ENCODE results near the gene EEF1AKMT1. TPM values are rescaled to one million over a fixed set of nuclear protein-coding genes. Genes with fewer than 3 reads are reported as not detected.
A peak's percentile ranks its signal among the peaks of the same experiment; 100 is the strongest.

The EEF1AKMT1 gene, protein sequence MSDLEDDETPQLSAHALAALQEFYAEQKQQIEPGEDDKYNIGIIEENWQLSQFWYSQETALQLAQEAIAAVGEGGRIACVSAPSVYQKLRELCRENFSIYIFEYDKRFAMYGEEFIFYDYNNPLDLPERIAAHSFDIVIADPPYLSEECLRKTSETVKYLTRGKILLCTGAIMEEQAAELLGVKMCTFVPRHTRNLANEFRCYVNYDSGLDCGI
- total RNA-seq (2014; rRNA removed; shearing (Covaris generic); ENCODE audit: low replicate concordance): 4.4 and 14.9 TPM in 2 replicates

DNA sequence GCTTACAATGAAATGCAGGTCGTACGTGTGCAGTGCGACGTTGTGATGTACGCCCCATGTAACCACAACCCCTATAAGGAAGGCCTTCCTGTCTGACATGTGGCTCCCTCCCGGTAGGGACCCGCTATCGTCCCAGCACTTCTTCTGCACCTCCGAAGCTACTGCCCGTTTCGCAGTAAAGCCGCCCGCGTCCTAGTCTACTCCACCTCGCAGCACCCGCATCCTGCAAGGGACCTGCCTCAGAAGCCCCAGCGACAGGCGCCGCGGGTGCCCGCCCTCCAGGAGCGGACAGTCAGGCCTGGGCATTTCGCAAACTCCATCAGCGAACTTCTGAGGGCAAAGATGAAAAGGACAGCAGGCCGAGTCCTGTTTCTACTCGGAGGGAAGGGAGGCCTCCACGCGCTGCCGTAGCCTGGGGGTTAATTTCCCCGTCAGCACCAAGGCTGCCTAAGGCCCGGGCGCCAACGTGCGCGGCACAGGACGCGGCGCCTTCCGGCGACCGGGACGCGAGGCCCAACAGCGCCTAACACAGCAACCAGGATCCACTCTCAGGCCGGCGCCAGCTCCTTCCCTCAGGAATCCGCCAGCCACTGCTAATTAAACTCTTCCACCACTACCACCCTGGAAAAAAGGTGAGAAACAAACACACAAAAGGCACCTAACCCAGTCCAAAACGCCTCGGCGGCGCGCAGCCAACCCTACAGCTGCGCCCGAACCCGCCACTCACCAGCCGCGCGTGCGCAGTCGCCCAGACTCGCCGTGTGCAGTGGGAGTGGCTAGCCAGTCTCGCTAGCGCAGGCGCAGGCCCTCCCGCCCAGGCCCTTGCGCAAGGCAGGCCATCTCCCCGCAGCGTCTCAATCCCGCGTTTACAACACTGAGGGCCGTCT is at the start of gene EEF1AKMT1:
Gene EEF1AKMT1, minus strand, starts transcription at position 768 of the 887 bp plus-strand sequence. CDS start 16,363 bp downstream, outside the sequence.
- in situ Hi-C loops (cut with HindIII; ENCODE audit: low pct_unique_long_range_greater_than_20kb, low sequenced_read_pairs): no loop called here
- DNase-seq (ENCODE audit: low read depth): peak; percentile 83

DNA sequence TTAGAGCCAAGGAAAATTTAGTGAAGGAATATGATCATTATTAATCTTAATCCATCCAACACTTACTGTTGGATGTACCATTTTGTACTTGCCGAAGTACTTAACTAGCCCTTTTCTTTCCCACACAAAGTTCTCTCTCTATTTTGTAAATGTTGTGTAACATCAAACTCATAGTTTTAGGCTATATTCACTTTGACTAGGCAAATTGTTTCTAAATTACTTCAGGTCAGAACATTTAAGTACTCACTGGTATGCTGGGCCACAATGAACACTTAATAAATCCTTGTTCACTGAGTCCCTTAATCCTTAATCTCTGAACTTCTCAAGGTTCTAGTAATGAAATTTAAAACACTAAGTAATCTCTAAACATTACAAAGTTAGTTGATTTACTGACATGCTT is 49.3 kb upstream of the EEF1AKMT1 start:
- in situ Hi-C loops (cut with HindIII; ENCODE audit: low pct_unique_long_range_greater_than_20kb, low sequenced_read_pairs): no loop called here

GRCh38 chr13:20822406-20822805 is 48.6 kb upstream of the EEF1AKMT1 start:
- no peak for DNase-seq (ENCODE audit: low read depth)
- in situ Hi-C loops (cut with HindIII; ENCODE audit: low pct_unique_long_range_greater_than_20kb, low sequenced_read_pairs): no loop called here

More for the DNA sequence above, 49.3 kb upstream of the EEF1AKMT1 start:
- DNase-seq (ENCODE audit: low read depth): no peak

DNA sequence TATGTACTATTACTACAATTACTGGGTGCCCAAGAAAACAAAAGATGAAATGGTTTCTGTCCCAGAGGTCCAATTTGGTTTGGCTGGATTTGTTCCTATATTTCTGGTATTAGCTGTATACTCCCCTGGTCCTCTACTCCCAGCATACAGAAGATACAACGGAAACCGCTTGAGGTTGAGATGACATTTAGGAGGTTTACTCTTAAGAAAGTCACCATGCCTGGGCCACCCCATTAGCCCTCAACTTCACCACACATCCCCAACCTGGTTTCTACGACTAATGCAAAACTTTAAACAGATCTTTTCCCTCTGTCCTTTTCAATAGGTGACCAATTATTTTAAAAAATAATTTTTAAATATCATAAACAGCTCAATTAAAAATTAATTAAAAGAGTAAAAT is 46.0 kb upstream of the EEF1AKMT1 start:
- in situ Hi-C loops (cut with HindIII; ENCODE audit: low pct_unique_long_range_greater_than_20kb, low sequenced_read_pairs): no loop called here

DNA sequence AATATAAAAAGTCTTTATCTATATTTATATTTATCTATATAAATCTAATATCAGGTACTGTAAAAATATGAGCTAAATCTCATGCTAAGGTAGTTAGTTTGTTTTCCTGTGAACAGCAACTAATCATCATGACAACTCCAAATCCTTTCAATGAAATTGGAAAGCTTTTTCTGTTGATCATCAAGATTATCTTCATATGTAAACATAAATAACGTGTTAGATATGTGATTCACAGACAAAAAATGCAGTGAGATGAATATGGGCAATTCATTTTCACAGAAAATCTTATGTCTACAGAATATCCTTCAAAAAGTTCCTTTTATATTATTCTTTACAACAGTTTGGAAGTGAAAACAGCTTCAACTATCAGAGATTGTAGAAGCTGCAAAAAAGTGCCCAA is 41.7 kb upstream of the EEF1AKMT1 start:
- DNase-seq (ENCODE audit: low read depth): no peak
- in situ Hi-C loops (cut with HindIII; ENCODE audit: low pct_unique_long_range_greater_than_20kb, low sequenced_read_pairs): no loop called here

More for the DNA sequence above, 46.0 kb upstream of the EEF1AKMT1 start:
- no peak for DNase-seq (ENCODE audit: low read depth)

- peak; percentile 61 for DNase-seq (ENCODE audit: low read depth)
- in situ Hi-C loops (cut with HindIII; ENCODE audit: low pct_unique_long_range_greater_than_20kb, low sequenced_read_pairs): no loop called here
These were observed 40.6 kb upstream of the EEF1AKMT1 start for GRCh38 chr13:20814224-20814910.

DNA sequence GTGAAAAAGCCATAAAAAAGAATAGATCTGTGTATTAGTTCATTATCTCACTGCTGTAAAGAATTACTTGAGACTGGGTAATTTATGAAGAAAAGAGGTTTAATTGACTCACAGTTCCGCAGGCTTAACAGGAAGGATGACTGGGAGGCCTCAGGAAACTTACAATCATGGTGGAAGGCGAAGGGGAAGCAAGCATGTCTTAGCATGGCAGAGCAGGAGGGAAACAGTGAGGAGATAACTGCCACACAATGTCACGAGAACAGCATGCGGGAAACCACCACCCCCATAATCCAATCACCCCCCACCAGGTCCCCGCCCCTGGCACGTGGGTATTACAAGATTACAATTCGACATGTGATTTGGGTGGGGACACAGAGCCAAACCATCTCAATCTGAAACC is 39.1 kb upstream of the EEF1AKMT1 start:
- DNase-seq (ENCODE audit: low read depth): no peak
- in situ Hi-C loops (cut with HindIII; ENCODE audit: low pct_unique_long_range_greater_than_20kb, low sequenced_read_pairs): no loop called here

- DNase-seq (ENCODE audit: low read depth): no peak
- in situ Hi-C loops (cut with HindIII; ENCODE audit: low pct_unique_long_range_greater_than_20kb, low sequenced_read_pairs): no loop called here
These were observed 37.0 kb upstream of the EEF1AKMT1 start for GRCh38 chr13:20810808-20811207.

- in situ Hi-C loops (cut with HindIII; ENCODE audit: low pct_unique_long_range_greater_than_20kb, low sequenced_read_pairs): no loop called here
- DNase-seq (ENCODE audit: low read depth): no peak
These were observed 35.1 kb upstream of the EEF1AKMT1 start for GRCh38 chr13:20808874-20809273.

DNA sequence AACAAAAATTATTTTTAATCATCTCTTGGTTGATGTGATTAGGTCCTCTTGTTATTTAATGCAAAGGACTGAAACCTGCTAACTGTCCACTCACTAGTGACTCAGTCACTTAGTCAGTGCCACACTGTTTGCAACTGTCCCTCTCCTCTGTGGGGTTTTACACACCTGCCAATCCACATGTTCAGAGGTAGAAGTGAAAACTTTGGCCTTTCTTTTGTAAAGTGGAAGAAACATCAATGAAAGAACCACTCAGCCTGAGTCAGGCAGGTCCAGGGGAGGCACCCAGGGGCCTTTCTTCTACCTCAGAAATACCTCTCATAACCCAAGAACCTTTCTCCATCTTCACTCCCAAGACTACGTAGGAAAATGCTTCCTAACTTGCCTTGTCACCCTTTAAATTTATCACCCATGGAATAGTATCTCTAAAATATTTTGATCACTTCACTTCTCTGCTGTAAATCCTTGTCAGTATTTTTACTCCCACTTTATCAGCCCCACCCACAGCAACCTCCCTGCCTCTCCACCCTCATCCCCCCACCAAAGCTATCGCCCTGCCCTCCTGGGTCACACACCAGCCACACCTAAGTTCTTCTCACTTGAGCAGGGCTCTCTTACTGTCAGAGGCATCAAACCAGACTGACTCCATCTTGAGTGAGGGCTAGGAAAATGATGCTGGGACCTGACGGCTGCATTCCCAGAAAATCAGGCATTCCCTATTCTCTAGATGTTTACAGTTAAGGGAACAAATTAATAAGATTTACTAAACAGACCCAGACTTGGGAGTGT is 29.6 kb upstream of the EEF1AKMT1 start:
- no peak for DNase-seq (ENCODE audit: low read depth)
- in situ Hi-C loops (cut with HindIII; ENCODE audit: low pct_unique_long_range_greater_than_20kb, low sequenced_read_pairs): no loop called here

GRCh38 chr13:20801707-20802106 is 27.9 kb upstream of the EEF1AKMT1 start:
- DNase-seq (ENCODE audit: low read depth): no peak
- in situ Hi-C loops (cut with HindIII; ENCODE audit: low pct_unique_long_range_greater_than_20kb, low sequenced_read_pairs): no loop called here

DNA sequence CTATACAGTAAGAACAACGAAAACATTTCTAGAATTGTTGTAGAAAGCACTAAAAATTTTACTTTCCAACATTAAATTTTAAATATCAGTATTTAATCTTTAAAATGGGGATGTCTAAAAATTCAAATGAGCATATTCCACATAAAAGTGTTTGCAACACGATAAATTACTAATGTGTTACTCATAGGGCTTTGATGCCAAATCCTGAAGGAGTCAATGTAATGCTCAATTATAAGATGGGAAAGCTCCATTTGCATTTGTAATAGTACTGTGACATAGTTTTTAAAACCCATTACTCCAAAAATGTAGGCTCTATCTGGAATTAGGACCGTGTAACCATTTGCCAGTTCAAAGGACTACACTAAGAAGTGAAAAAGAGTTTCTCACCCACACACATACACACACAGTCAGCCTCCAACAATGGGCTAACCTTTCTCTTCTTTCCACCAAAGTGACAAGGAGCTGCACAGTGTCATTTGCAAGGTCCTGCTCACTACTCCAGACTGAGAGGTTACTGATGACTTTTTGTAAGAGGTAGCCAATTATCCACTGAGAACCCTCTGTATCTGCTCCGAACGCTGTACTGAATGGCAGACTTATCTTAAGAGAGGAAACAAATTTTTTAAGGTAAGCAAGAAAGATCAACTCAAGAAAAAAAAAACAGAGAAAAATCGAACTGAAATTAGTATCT is 26.1 kb upstream of the EEF1AKMT1 start:
- DNase-seq (ENCODE audit: low read depth): no peak
- in situ Hi-C loops (cut with HindIII; ENCODE audit: low pct_unique_long_range_greater_than_20kb, low sequenced_read_pairs): no loop called here

DNA sequence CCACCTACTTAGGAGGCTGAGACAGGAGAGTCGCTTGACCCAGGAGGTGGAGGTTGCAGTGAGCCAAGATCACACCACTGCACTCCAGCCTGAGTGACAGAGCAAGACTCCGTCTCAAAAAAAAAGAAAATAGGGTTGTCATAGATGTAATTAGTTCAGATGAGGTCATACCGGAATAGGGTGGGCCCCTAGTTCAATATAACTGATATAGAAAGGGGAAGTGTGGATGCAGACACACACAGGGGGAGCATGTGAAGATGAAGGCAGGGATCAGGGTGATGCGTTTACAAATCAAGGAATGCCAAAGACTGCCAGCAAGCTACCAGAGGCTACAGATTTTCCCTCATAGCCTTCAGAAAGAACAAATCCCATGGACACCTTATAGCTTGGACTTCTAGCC is 24.3 kb upstream of the EEF1AKMT1 start:
- in situ Hi-C loops (cut with HindIII; ENCODE audit: low pct_unique_long_range_greater_than_20kb, low sequenced_read_pairs): no loop called here
- DNase-seq (ENCODE audit: low read depth): no peak

GRCh38 chr13:20796791-20797508 is 23.2 kb upstream of the EEF1AKMT1 start:
- in situ Hi-C loops (cut with HindIII; ENCODE audit: low pct_unique_long_range_greater_than_20kb, low sequenced_read_pairs): no loop called here
- DNase-seq (ENCODE audit: low read depth): no peak

DNA sequence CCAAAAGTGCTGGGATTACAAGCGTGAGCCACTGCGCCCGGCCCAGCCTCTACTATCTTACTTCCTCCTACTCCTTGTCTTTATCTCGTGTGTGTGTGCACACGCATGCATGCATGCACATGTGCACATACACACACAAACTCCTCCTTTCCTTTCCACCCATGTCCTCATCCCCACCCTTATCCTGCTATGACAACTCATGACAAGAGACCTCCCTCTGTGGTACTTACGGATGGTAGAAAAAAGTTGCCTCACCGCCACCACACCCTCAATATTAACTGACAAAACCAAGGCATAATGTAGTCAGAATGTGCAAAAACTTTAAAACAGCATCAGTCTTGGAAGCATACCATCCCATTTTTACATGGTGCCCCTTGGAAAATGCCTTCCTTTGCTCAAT is 15.9 kb upstream of the EEF1AKMT1 start:
- DNase-seq (ENCODE audit: low read depth): no peak
- in situ Hi-C loops (cut with HindIII; ENCODE audit: low pct_unique_long_range_greater_than_20kb, low sequenced_read_pairs): no loop called here

- DNase-seq (ENCODE audit: low read depth): no peak
- in situ Hi-C loops (cut with HindIII; ENCODE audit: low pct_unique_long_range_greater_than_20kb, low sequenced_read_pairs): no loop called here
These were observed 14.6 kb upstream of the EEF1AKMT1 start for GRCh38 chr13:20788312-20788711.

- in situ Hi-C loops (cut with HindIII; ENCODE audit: low pct_unique_long_range_greater_than_20kb, low sequenced_read_pairs): no loop called here
- no peak for DNase-seq (ENCODE audit: low read depth)
These were observed 13.4 kb upstream of the EEF1AKMT1 start for GRCh38 chr13:20787180-20787579.
